ENCODE measurements around the gene PPIL4. TPM values are rescaled to one million over a fixed set of nuclear protein-coding genes. Genes with fewer than 3 reads are reported as not detected.

The PPIL4 gene
- total RNA-seq, 1 experiment from 2014 or later, result 43.9 TPM

GRCh38 chr6:149455031-149455732 is 90.7 kb downstream of the PPIL4 start:
- no peak for DNase-seq (ENCODE audit: low read depth in 1 of 2, low spot score in 2 of 2)
- H3K4me3 ChIP-seq, result no peak overlapping the region
- H3K36me3 ChIP-seq, result no peaks in the 10 kb centered on the region

More at GRCh38 chr6:149455031-149455732, 90.7 kb downstream of the PPIL4 start:
- Histone ChIP-seq H3K27ac (peak overlapping the region; percentile 28; the same call in 1 of the 2 replicates), H3K27me3 (replicated peaks) (no peaks in the 10 kb centered on the region), H3K9me3 (replicated peaks) (no peaks in the 10 kb centered on the region), H3K4me1 (replicated peaks) (peaks cover 18% of the 10 kb centered on the region)

Other genes with a start within 250 kb of the PPIL4 start
- gene TAB2, start 228.3 kb downstream of the PPIL4 start, total RNA-seq (2014; rRNA removed; shearing (Covaris generic)), result 36.0 and 48.5 TPM in 2 replicates
- gene SUMO4, start 145.8 kb downstream of the PPIL4 start, total RNA-seq (2014; rRNA removed; shearing (Covaris generic)), result 0.25 and 1.8 TPM in 2 replicates
- gene ZC3H12D, start 61.0 kb downstream of the PPIL4 start, total RNA-seq (2014; rRNA removed; shearing (Covaris generic)), result not detected in 2 replicates
- gene GINM1, start 20.3 kb upstream of the PPIL4 start, total RNA-seq (2014; rRNA removed; shearing (Covaris generic)), result 52.4 and 56.4 TPM in 2 replicates
- 32.6 and 38.2 TPM in 2 replicates for gene KATNA1, start 102.7 kb upstream of the PPIL4 start, total RNA-seq (2014; rRNA removed; shearing (Covaris generic))
- 20.9 and 23.8 TPM in 2 replicates for gene LATS1, start 172.1 kb upstream of the PPIL4 start, total RNA-seq (2014; rRNA removed; shearing (Covaris generic))
- gene NUP43, start 200.5 kb upstream of the PPIL4 start, total RNA-seq (2014; rRNA removed; shearing (Covaris generic)), result 50.8 and 70.9 TPM in 2 replicates
- gene PCMT1, start 203.7 kb upstream of the PPIL4 start, total RNA-seq (2014; rRNA removed; shearing (Covaris generic)), result 90.1 and 199 TPM in 2 replicates